GM12878 (cell line): ENCODE measurements around the gene PHAF1. TPM values are rescaled to one million over a fixed set of nuclear protein-coding genes. Genes with fewer than 3 reads are reported as not detected.

ENCODE experiments used
- ATAC-seq: fragments of 200-7000 bp; cut with Tn5 transposase; 3 replicates; pipeline ENCODE4 v1.9.1; 2020; ENCODE audit warnings: mild to moderate bottlenecking, moderate library complexity
- BruUV-seq: library from RNA; stranded (reverse); fragments of 400-500 nt; replicated peaks from 2 replicates; lab custom pipeline; 2021; lab: Mats Ljungman, UMichigan
- CTCF ChIA-PET: fragments of 300-600 bp; sonication (Branson Sonifier 250); formaldehyde crosslinking; extraction: SDS; loops from one replicate; lab custom pipeline; 2021; ENCODE audit warnings: inconsistent platforms; lab: Yijun Ruan, JAX
- POLR2A ChIA-PET: fragments of 350-600 bp; formaldehyde crosslinking; extraction: SDS; loops from one replicate; lab custom pipeline; 2021; ENCODE audit warnings: inconsistent platforms; lab: Charles Lee
- RAD21 ChIA-PET: fragments of 300-600 bp; sonication (Branson Sonifier 250); formaldehyde crosslinking; loops from one replicate; lab custom pipeline; 2023; ENCODE audit warnings: antibody characterized with exemption; ENCODE audit not compliant: unreplicated experiment; lab: Charles Lee
- SMC1A ChIA-PET: fragments of 300-600 bp; sonication (Branson Sonifier 250); formaldehyde crosslinking; loops from one replicate; lab custom pipeline; 2023; ENCODE audit not compliant: unreplicated experiment, uncharacterized antibody; lab: Charles Lee
- DNase-seq: peaks from one replicate; pipeline ENCODE4 v3.0.0-alpha.2; 2011; ENCODE audit warnings: low read depth, low spot score
- FAIRE-seq: peaks from 3 replicates; lab custom pipeline; 2011; peaks lifted over from hg19 to GRCh38; lab: Jason Lieb, UNC
- H2AFZ ChIP-seq: 2 replicates; pipeline ENCODE4 v1.6.0; 2011; ENCODE audit warnings: low read depth, low read length, control low read depth; ENCODE audit not compliant: control insufficient read depth
- H3K27ac ChIP-seq: 2 replicates; pipeline ENCODE4 v1.5.1; 2011; ENCODE audit warnings: control low read depth; ENCODE audit not compliant: control insufficient read depth, insufficient read depth
- H3K27me3 ChIP-seq, 2 experiments: replicated peaks in 1 of 2; 2 replicates each; pipeline versions ENCODE4 v1.6.0 to v1.6.1; 2011; ENCODE audit warnings: low read length in 1 of 2; ENCODE audit not compliant: control insufficient read depth in 2 of 2, insufficient read depth in 2 of 2
- H3K36me3 ChIP-seq, 2 experiments: 2 replicates each; pipeline ENCODE4 v1.5.1; 2011; ENCODE audit warnings: low read length in 1 of 2; ENCODE audit not compliant: control insufficient read depth in 2 of 2, insufficient read depth in 2 of 2
- H3K4me1 ChIP-seq: 2 replicates; pipeline ENCODE4 v1.6.1; 2011; ENCODE audit warnings: mild to moderate bottlenecking, low read length, moderate library complexity, mixed read lengths; ENCODE audit not compliant: control insufficient read depth, insufficient read depth
- H3K4me2 ChIP-seq: 2 replicates; pipeline ENCODE4 v1.6.0; 2011; ENCODE audit warnings: control low read depth; ENCODE audit not compliant: control insufficient read depth, insufficient read depth
- H3K4me3 ChIP-seq: fragments of 200-600 bp; sonication (generic); 2 replicates; pipeline ENCODE4 v1.5.1; 2016
- H3K79me2 ChIP-seq: 2 replicates; pipeline ENCODE4 v1.6.0; 2011; ENCODE audit warnings: low read length; ENCODE audit not compliant: control insufficient read depth, insufficient read depth
- H3K9ac ChIP-seq: 2 replicates; pipeline ENCODE4 v1.8.0; 2011; ENCODE audit warnings: low read length, control low read depth, mixed read lengths; ENCODE audit not compliant: control insufficient read depth, insufficient read depth
- H3K9me3 ChIP-seq: replicated peaks from 3 replicates; pipeline ENCODE4 v1.5.1; 2011; ENCODE audit warnings: mild to moderate bottlenecking, low read length; ENCODE audit not compliant: control insufficient read depth, insufficient read depth
- H4K20me1 ChIP-seq: 2 replicates; pipeline ENCODE4 v1.6.0; 2011; ENCODE audit not compliant: control insufficient read depth, insufficient read depth
- RAD21 ChIP-seq: IDR thresholded peaks from 2 replicates; pipeline ENCODE4 v1.6.1; 2011; ENCODE audit warnings: mild to moderate bottlenecking, low read depth, low read length, moderate library complexity; ENCODE audit not compliant: insufficient read depth
- RCOR1 ChIP-seq: conservative IDR thresholded peaks from 2 replicates; pipeline ENCODE4 v1.6.1; 2012; ENCODE audit warnings: low read depth, low read length, improper control_type of control experiment
- SMC3 ChIP-seq: IDR thresholded peaks from 2 replicates; pipeline ENCODE4 v1.6.1; 2011; ENCODE audit warnings: low read length, improper control_type of control experiment, borderline replicate concordance
- SRF ChIP-seq, 2 experiments: IDR thresholded peaks; 2 replicates each; pipeline ENCODE4 v1.6.1; 2011; ENCODE audit warnings: low read depth in 2 of 2, low read length in 2 of 2, mild to moderate bottlenecking in 1 of 2, moderate library complexity in 1 of 2
- WGBS: methylation state at CpG from one replicate; pipeline ENCODE4 v1.1.6; 2016; ENCODE audit warnings: low lambda C conversion rate; ENCODE audit not compliant: insufficient replicate concordance, insufficient coverage; ENCODE audit errors: missing lambda C conversion rate; 5-methylcytosine and 5-hydroxymethylcytosine counted together
- in situ Hi-C: fragments of 300-500 bp; cut with MboI; formaldehyde crosslinking; loops from 9 replicates; pipeline ENCODE4 v1.14.3; 2018; ENCODE audit warnings: mixed read lengths
- intact Hi-C: fragments of 100-400 bp; cut with micrococcal nuclease; formaldehyde crosslinking; loops from one replicate; pipeline ENCODE4 v1.14.2; 2022; ENCODE audit not compliant: unreplicated experiment
- polyA plus RNA-seq, 11 experiments: library from polyadenylated mRNA; depleted of rRNA in 4 of 11; unstranded in 6 of 11; stranded (reverse) in 5 of 11; fragments of >200 nt; fragmentation: Nextera tagmentation in 4 of 11; fragmentation: Illumina TruSeq in 1 of 11; extraction: Ambion mirVana in 4 of 11; extraction: Trizol in 1 of 11; gene quantifications; 1 replicate in 1 of 11; 2 replicates in 10 of 11; pipeline versions ENCODE4 v1.2.1 to v1.2.3, GENCODE V29; 2011 to 2016; ENCODE audit warnings: inconsistent platforms in 2 of 11, missing spikeins in 2 of 11, low read depth in 1 of 11
- total RNA-seq, 4 experiments: library from RNA; depleted of rRNA in 3 of 4; stranded (reverse); fragments of >200 nt in 3 of 4; fragmentation: Illumina TruSeq in 1 of 4; extraction: Trizol in 1 of 4; gene quantifications; 2 replicates each; pipeline versions ENCODE4 v1.2.1 to v1.2.3, GENCODE V29; 2013 to 2021
- TF ChIP-seq, protein P1 (sequence below), 3 experiments: IDR thresholded peaks in 2 of 3; conservative IDR thresholded peaks in 1 of 3; 2 replicates each; pipeline ENCODE4 v1.5.1; 2011; ENCODE audit warnings: low read depth in 3 of 3, low read length in 3 of 3, mild to moderate bottlenecking in 3 of 3, control low read depth in 2 of 3, moderate library complexity in 2 of 3, inconsistent platforms in 1 of 3, mixed read lengths in 1 of 3; ENCODE audit not compliant: control insufficient read depth in 2 of 3, insufficient read depth in 1 of 3; ENCODE audit errors: extremely low read depth in 1 of 3

The PHAF1 gene
- total and polyA plus RNA-seq, 10 of the 15 experiments (the other 5 are each of a cell fraction or from before 2014, with no cell fraction given) = 4.5 to 20.9 (median 14.9) TPM

- H3K4me1 ChIP-seq = peaks cover 17% of the 10 kb centered on the region
- FAIRE-seq (no peak), ATAC-seq (no peak), DNase-seq (no peak)
- in situ Hi-C loops (no loop called here), intact Hi-C loops (no loop called here)
- H3K79me2 ChIP-seq = peaks cover 5% of the 10 kb centered on the region
- RAD21 ChIA-PET = interaction anchor here (0.6 to 1.1 kb wide), 4 partner anchors 8 to 82 kb away, joined by 4 to 7 read pairs (median 4); no protein-coding TSS in a partner anchor
- SMC1A ChIA-PET = interaction anchor here (0.7 to 1.1 kb wide), 2 partner anchors 17 to 19 kb away, joined by 3 read pairs; no protein-coding TSS in a partner anchor
- H3K36me3 ChIP-seq = no peaks in the 10 kb centered on the region
- H2AFZ ChIP-seq = no peak overlapping the region
- no peaks in the 10 kb centered on the region; the same call in 1 of the 2 replicates for H4K20me1 ChIP-seq
- no peaks in the 10 kb centered on the region for H3K9me3 ChIP-seq
- no peak overlapping the region for H3K9ac ChIP-seq
- TF ChIP-seq, protein P1, sequence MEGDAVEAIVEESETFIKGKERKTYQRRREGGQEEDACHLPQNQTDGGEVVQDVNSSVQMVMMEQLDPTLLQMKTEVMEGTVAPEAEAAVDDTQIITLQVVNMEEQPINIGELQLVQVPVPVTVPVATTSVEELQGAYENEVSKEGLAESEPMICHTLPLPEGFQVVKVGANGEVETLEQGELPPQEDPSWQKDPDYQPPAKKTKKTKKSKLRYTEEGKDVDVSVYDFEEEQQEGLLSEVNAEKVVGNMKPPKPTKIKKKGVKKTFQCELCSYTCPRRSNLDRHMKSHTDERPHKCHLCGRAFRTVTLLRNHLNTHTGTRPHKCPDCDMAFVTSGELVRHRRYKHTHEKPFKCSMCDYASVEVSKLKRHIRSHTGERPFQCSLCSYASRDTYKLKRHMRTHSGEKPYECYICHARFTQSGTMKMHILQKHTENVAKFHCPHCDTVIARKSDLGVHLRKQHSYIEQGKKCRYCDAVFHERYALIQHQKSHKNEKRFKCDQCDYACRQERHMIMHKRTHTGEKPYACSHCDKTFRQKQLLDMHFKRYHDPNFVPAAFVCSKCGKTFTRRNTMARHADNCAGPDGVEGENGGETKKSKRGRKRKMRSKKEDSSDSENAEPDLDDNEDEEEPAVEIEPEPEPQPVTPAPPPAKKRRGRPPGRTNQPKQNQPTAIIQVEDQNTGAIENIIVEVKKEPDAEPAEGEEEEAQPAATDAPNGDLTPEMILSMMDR (IDR thresholded peaks at IDR 0.05 in 2 of 3, conservative IDR thresholded peaks at IDR 0.05 in 1 of 3; ENCODE audit: control insufficient read depth in 2 of 3, extremely low read depth in 1 of 3, insufficient read depth in 1 of 3, low read depth in 3 of 3, low read length in 3 of 3) = peak; percentile 24 to 49 (median 44); a peak in 4 of 6 replicates
- TF ChIP-seq SMC3 = peak; percentile 21; the same call in 1 of the 2 replicates
- TF ChIP-seq RCOR1 = no peak
- no peak for TF ChIP-seq SRF (IDR thresholded peaks at IDR 0.05; ENCODE audit: low read depth in 2 of 2, low read length in 2 of 2)
- TF ChIP-seq RAD21 = 0 out of 2 replicates have a peak, but pooled peaks have one; percentile 20
- 83% methylated on average over 12 of the region's 13 CpGs for WGBS
- no peak overlapping the region for H3K4me3 ChIP-seq
- CTCF ChIA-PET = interaction anchor here (0.6 to 1.7 kb wide), 10 partner anchors 9 to 200 kb away, joined by 3 to 8 read pairs (median 4); partner anchors contain the start of genes FBXL8, NOL3 and TRADD
- no TSS peak for BruUV-seq
- POLR2A ChIA-PET = no interaction called here
- no peak overlapping the region for H3K27ac ChIP-seq
- H3K27me3 ChIP-seq = no peaks in the 10 kb centered on the region
- H3K4me2 ChIP-seq = no peak overlapping the region
Measured at GRCh38 chr16:67179421-67180080, 69.8 kb downstream of the PHAF1 start.
